AG10803 (cell line): Measurements from ENCODE around the gene EIF2S2.
A peak's percentile ranks its signal among the peaks of the same experiment; 100 is the strongest.
"Not testable (repeated sequence)": the region's sequence is repeated elsewhere in the genome, so short reads cannot be mapped to it uniquely, and the experiment has no call there.

Experiments
- DNase-seq: peaks from one replicate; pipeline ENCODE4 v3.0.0; 2010; ENCODE audit warnings: low read depth
- H3K4me3 ChIP-seq: 2 replicates; pipeline ENCODE4 v1.5.1; 2011; ENCODE audit warnings: mild to moderate bottlenecking, low read length, control low read depth
- CTCF ChIP-seq: conservative IDR thresholded peaks from 2 replicates; pipeline ENCODE4 v1.5.1; 2011; ENCODE audit warnings: mild to moderate bottlenecking, low read length, control low read depth, inconsistent platforms

EIF2S2 gene

GRCh38 chr20:34111702-34112599, at the start of gene EIF2S2:
TSS of gene EIF2S2 (minus strand) at chr20:34112243. CDS start at chr20:34112110, 133 bp downstream.
- DNase-seq: peak; percentile 99
- peak within 1 kb of the TSS; percentile 93 for H3K4me3 ChIP-seq
- no peak for TF ChIP-seq CTCF

- H3K4me3 ChIP-seq, DNase-seq: not testable (repeated sequence)
Measured at GRCh38 chr20:34157697-34158096, 45.7 kb upstream of the EIF2S2 start.

- H3K4me3 ChIP-seq: no peak overlapping the region
- no peak for TF ChIP-seq CTCF
- DNase-seq: no peak
Measured at GRCh38 chr20:34155836-34156235, 43.8 kb upstream of the EIF2S2 start.

GRCh38 chr20:34153169-34153568, 41.1 kb upstream of the EIF2S2 start:
- H3K4me3 ChIP-seq, DNase-seq: not testable (repeated sequence)

GRCh38 chr20:34152073-34152472, 40.0 kb upstream of the EIF2S2 start:
- DNase-seq, H3K4me3 ChIP-seq: not testable (repeated sequence)

- no peak for TF ChIP-seq CTCF
- DNase-seq: peak; percentile 60
- no peak overlapping the region for H3K4me3 ChIP-seq
Measured at GRCh38 chr20:34150306-34151000, 38.4 kb upstream of the EIF2S2 start.

- DNase-seq: no peak
- no peak overlapping the region for H3K4me3 ChIP-seq
- TF ChIP-seq CTCF: no peak
Measured at GRCh38 chr20:34145280-34145819, 33.3 kb upstream of the EIF2S2 start.

- peak; percentile 4 for DNase-seq
- H3K4me3 ChIP-seq: no peak overlapping the region
- TF ChIP-seq CTCF: no peak
Measured at GRCh38 chr20:34143951-34144350, 31.9 kb upstream of the EIF2S2 start.
